GM18499 (cell line): Measurements from ENCODE around the gene MOK.

ENCODE experiments used
- ATAC-seq: cut with Tn5 transposase; IDR thresholded peaks from one replicate; pipeline ENCODE4 v1.9.1; 2021; ENCODE audit warnings: moderate number of reproducible peaks; ENCODE audit not compliant: insufficient read depth, unreplicated experiment

Gene MOK

DNA sequence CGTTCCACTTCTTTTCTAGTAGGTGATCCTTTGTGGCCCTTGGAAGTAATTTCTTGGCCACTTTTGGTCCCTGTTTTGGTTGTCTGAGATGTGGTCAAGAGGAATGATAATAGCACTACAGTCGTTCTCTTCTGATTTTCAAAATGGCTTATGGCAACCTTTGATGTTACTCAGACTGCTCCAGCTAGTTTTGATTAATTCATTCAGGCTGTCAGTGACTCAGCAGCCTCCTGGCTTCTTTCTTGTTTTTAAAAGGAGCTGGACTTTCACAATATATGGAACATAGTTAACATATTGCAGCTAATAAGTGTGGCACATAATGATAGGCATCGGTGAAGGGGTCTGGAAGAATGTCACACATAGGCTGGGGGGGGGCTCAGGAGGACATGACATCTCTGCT is 117.9 kb downstream of the MOK start:
- no peak for ATAC-seq

DNA sequence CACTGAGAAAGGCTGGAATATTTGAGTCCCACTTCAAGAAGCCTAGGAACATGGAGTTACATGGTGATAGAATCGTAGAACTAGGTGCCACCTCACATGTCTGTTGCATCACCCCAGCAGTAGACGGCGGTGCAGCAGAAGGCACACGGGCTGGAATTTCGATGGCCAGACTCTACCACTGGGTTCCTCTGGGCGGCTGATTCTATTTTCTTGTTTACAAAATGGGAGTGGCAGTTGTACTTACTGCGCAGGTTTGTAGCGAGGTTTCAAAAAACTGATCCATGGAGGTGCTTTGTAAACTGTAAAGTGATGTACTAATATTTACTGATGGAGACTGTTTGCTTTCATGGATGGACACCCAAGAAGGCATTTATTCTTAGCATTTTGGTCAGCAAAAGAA is 119.6 kb downstream of the MOK start:
- no peak for ATAC-seq

DNA sequence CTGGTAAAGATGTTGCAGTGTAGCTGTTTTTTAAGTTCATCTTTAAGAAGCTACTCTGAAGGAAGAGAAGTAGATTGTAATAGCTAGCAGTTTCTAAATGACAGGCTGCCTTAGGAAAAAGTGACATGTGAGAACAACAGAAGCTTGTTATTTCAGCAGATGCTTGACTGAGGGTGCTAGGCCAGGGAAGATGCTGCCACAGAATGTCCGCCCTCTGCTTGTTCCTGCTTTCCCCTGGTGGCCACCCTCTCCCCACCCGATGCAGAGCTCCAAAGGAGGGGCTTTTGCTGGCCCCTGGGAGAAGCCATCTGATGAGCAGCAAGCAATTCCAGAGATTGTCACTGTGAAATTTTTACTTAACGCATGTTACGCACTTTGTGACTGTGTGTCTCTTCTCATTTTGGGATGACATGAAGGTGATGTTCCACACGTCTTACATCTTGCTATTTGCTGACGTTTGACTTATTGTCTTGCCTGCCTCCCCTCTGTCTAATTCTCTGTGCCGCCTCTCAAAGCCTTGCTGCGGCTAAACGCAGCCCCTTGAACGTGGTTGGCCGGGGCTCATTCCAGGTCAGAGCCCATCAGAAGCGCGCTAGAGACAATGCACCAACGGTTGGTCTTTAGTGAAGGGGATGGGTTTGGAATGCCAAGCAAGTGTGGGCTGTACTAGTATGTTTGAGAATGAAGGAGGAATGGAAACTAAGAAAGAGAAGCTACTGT is 120.5 kb downstream of the MOK start:
- no peak for ATAC-seq

DNA sequence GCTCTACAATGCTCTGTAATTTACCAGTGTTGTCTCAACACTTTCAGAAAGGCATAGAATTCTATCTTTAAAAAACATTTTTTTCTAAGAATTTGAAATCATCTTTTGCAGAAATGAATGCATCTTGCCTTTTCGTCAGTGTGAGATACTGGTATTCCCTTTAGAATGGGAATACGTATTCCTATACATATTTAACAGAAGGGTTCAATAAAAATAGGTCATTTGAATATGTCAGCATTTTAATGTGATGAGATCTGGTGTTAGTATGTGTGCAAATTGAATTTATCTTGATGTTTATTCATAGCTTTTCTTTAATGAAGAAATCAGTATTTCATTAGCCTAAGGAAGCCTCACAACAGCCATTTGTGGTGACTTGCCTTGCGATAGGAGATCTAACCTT is 121.1 kb downstream of the MOK start:
- ATAC-seq = no peak

DNA sequence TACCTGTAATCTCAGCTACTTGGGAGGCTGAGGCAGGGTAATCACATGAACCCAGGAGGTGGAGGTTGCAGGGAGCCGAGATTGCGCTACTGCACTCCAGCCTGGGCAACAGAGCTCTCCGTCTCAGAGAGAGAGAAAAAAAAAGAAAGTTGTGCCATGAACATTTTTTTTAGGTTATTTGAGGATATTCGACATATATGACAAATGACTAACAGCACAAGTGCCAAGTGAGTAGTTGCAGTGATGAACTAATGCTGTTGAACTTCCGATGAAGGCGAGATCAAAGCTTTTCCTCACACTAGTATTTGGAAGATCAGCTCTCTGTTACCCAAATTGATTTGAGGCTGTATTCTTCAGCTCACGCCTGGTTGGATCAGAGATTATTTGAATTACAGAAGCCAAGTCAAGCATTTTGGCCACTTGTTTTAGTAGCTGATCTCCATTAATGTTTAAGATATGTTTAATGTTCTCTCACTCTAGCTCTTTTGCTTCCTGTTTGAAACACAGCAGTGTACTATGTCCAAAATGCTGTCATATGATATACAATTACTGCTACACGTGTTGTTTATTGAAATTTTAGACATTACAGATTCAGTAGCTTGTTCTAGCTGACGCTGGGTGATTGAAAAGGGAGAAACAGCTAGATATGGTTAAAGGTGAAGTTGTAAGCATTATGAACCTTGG is 121.9 kb downstream of the MOK start:
- no peak for ATAC-seq

DNA sequence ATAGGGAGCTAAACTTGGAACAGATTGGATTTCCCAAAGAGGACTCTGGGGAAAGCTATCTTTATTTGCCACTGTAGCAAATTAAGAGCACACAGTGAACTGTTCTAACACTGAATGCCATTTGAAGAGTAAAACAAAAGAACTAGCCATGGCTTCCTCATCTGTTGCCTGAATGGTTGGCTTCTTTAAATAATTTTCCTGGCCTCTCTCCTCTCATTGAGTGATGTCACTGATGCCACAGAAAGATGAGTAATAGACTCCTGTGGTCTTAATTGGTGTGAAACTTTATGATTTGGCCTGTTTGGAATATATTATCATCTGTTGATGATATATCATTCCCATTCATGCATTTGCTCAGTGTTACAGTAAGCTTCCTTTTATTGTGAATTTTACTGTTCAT is 122.8 kb downstream of the MOK start:
- no peak for ATAC-seq

DNA sequence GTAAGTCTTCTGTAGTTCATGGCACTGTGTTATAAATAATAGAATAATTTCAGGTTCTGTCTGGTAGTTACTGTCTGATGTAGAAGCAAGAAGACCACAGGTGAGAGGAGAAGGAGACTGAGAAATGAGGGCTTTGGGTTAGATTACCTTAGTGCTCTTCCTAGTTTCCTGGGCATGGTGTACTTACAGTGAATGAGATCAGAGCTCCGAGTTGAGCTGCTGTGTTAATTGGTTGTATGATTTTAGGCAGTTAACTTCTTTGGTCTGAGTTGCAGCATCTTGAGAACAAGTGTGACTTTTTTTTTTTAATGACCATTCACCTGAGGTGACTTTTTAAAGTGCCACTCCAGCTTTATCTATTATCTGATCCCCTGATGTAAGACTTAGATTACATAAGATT is 123.8 kb downstream of the MOK start:
- no peak for ATAC-seq

DNA sequence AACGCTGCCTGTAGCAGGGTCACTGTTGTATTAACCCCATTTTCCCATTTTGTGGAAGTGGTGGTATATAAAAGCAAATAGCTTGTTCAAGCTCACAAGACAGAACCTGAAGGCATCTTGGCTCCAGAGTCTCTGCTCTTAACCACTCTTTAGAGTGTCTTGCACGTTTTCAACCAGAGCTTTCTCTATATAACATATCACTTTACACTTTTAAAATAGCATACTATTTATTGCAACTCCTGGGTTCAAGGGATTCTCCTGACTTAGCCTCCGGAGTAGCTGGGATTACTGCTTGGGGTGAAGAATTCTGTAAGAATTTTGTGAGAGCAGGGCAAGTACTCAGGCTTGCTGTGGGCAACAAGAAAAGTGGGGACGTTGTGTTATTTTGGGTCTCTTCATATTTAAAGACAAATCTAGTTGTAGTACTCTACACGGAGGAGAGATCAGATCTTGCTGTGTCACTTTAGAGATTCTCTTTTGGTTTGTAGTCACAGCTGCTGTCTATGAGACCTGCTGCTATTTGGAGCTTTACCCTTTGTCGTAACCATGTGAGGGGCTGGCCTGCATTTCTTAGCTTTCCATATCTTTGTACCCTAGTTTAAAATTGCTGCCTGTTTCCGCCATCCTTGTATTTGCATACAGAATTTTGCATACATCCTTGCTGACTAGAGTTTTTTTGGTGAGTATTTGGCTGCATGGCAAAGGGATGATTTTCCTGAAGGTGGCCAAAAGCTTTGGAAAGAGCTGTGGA is 124.5 kb downstream of the MOK start:
- no peak for ATAC-seq
